ENCODE data around the gene BICC1. TPM values are rescaled to one million over a fixed set of nuclear protein-coding genes. Genes with fewer than 3 reads are reported as not detected.

Gene BICC1
- polyA plus RNA-seq, 3 donors, result 4.6 to 20.8 (median 8.6) TPM

- 82 to 88% (median 82%) methylated on average over 6 of the region's 6 CpGs for WGBS, 3 donors
- no peak overlapping the region for H3K27ac ChIP-seq (ENCODE audit: low read depth, low read length)
Observed at GRCh38 chr10:58627392-58627791, 114.7 kb downstream of the BICC1 start.

DNA sequence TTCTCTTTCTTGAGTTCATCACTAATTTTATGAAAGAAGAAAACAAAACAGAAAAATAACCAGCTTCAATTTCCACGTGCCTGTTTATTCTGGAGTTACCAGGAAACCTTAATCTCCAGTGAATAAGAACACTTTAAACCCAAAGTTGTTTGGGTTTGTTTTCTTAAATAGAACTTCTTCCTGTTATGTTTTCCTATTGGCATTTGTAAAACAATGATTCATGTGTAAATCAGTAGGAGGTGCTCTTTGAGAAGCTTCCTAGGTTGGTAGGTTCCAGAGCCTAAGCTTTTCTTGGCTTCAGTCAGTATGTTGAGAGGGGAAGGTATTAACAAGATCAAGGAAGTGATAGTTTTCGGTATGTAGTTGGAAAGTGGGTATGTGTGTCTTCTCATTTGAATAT is 119.0 kb downstream of the BICC1 start:
- WGBS, 3 donors, result 49 to 64% (median 50%) methylated on average over 2 of the region's 2 CpGs
- H3K27ac ChIP-seq (ENCODE audit: low read depth, low read length), result no peak overlapping the region

- WGBS, 3 donors, result 75 to 89% (median 77%) methylated on average over 4 of the region's 4 CpGs
- H3K27ac ChIP-seq (ENCODE audit: low read depth, low read length), result no peak overlapping the region
Observed at GRCh38 chr10:58632216-58632615, 119.5 kb downstream of the BICC1 start.

GRCh38 chr10:58637352-58637751 is 124.7 kb downstream of the BICC1 start:
- 28 to 86% (median 81%) methylated on average over 5 of the region's 5 CpGs for WGBS, 3 donors
- no peak overlapping the region for H3K27ac ChIP-seq (ENCODE audit: low read depth, low read length)

- WGBS, 3 donors, result 71 to 82% (median 75%) methylated on average over 5 of the region's 5 CpGs
- no peak overlapping the region for H3K27ac ChIP-seq (ENCODE audit: low read depth, low read length)
Observed at GRCh38 chr10:58638388-58638787, 125.7 kb downstream of the BICC1 start.

GRCh38 chr10:58641095-58641531 is 128.4 kb downstream of the BICC1 start:
- no peak overlapping the region for H3K27ac ChIP-seq (ENCODE audit: low read depth, low read length)
- 14 to 21% (median 18%) methylated on average over 5 of the region's 5 CpGs for WGBS, 3 donors

DNA sequence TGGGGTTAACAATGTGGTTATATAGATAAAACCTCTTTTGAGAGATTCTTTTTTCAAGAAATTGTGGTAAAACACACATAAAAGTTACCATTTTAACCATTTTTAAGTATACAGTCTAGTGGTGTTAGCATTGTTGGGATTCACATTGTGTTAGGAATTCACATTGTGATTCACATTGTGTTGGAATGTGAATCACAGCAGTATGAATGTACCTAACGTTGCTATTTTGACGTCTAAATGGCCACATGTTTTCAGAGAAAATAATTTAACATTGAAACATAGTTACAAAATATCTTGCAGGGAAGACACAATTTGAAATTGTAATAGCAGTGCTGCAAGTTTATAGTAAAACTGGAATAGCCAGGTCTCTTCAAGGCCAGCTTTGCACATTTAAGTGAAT is 129.0 kb downstream of the BICC1 start:
- WGBS, 3 donors, result 20 to 75% (median 63%) methylated on average over 2 of the region's 2 CpGs
- no peak overlapping the region for H3K27ac ChIP-seq (ENCODE audit: low read depth, low read length)

- WGBS, 3 donors, result 53 to 77% (median 75%) methylated on average over 3 of the region's 3 CpGs
Observed at GRCh38 chr10:58642283-58642682, 129.6 kb downstream of the BICC1 start.

DNA sequence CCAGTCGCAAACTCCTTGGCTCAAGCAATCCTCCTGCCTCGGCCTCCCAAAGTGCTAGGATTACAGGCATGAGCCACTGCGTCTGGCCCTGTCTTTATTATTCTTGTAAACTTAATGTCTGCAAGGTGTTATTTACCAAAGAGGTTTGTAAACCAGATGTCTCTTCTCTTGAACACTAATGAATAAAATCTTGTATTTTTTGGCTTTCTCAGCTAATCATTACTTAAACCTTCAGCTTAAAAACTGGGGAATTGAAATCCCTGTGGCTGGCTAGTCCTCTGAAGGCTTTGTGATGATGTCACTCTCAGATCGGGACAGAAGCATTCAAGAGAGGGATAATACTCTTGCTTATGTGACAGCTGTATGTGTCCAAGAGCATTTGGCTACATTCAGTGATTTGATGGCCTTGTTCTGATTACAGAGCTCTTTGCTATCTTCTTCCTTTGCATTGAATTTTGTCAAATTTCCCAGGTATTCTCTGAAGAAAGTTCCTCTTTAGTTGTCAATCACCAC is 130.3 kb downstream of the BICC1 start:
- H3K27ac ChIP-seq (ENCODE audit: low read depth, low read length), result no peak overlapping the region

More at GRCh38 chr10:58642283-58642682, 129.6 kb downstream of the BICC1 start:
- no peak overlapping the region for H3K27ac ChIP-seq (ENCODE audit: low read depth, low read length)

GRCh38 chr10:58644311-58644710 is 131.6 kb downstream of the BICC1 start:
- H3K27ac ChIP-seq (ENCODE audit: low read depth, low read length), result no peak overlapping the region
- 73 to 80% (median 79%) methylated on average over 8 of the region's 8 CpGs for WGBS, 3 donors

More for the DNA sequence above, 130.3 kb downstream of the BICC1 start:
- WGBS, 3 donors, result 53 to 63% (median 53%) methylated on average over 4 of the region's 4 CpGs

DNA sequence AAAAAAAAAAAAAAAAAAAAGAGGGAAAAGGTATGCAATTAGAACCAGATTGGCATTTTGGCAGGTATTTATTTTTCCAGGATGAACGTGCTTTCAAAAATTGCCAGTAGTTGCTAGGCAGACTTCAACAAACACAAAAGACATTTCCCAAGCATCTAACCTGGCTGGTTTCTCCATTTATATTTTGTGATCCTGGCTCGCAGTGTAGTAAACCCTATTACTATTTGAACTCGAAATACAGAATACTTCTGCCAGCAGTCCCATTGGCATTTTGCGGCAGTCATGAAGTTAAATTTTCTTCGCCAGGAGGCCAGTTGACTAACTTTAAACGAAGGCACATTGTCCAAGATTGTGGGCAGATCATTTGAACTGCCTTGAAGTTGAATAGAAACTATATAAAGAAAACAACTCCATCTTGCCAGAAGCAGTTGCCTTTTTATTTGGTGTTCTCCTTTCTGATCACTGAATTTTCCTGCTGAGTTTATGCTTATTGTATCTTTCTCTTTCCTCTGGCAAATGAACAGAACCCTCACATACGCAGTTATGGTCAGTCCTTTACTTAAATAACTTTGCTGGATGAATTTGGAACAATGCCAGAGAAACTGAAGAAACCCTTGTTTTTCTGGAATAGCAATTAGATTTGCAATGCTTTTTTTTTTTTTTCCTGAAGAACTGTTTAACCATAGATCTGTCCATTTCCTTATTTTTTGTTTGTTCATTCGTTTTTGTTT is 132.9 kb downstream of the BICC1 start:
- 57 to 69% (median 67%) methylated on average over 8 of the region's 8 CpGs for WGBS, 3 donors
- H3K27ac ChIP-seq (ENCODE audit: low read depth, low read length), result no peak overlapping the region

GRCh38 chr10:58647376-58648112 is 134.9 kb downstream of the BICC1 start:
- H3K27ac ChIP-seq (ENCODE audit: low read depth, low read length), result no peak overlapping the region
- WGBS, 3 donors, result 66 to 72% (median 68%) methylated on average over 4 of the region's 4 CpGs

DNA sequence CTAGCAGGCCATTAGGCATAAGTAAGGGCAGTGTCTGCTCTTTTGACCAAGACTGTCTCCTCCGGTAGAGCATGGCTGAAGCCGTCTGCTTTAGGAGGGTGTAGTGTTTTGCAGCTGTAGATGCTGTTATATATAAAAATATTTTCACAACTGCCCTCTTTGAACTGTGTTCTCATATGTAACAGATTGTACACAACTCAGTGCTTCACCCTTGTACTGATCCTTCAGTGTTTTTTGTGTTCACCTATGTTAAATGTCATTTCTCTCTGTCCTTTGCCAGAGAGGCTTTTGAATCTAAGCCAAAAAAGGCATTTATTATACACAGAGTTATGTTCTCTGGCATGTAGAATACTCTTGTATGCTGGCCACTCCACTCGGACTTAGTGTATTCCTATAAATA is 135.5 kb downstream of the BICC1 start:
- WGBS, 3 donors, result 65 to 80% (median 75%) methylated on average over 3 of the region's 3 CpGs
- H3K27ac ChIP-seq (ENCODE audit: low read depth, low read length), result no peak overlapping the region

GRCh38 chr10:58651040-58651439 is 138.4 kb downstream of the BICC1 start:
- WGBS, 3 donors, result 12 to 37% (median 16%) methylated on average over 5 of the region's 5 CpGs
- H3K27ac ChIP-seq (ENCODE audit: low read depth, low read length), result no peak overlapping the region

GRCh38 chr10:58651742-58652141 is 139.1 kb downstream of the BICC1 start:
- H3K27ac ChIP-seq (ENCODE audit: low read depth, low read length), result no peak overlapping the region
- 48 to 65% (median 53%) methylated on average over 1 of the region's 1 CpG for WGBS, 3 donors

DNA sequence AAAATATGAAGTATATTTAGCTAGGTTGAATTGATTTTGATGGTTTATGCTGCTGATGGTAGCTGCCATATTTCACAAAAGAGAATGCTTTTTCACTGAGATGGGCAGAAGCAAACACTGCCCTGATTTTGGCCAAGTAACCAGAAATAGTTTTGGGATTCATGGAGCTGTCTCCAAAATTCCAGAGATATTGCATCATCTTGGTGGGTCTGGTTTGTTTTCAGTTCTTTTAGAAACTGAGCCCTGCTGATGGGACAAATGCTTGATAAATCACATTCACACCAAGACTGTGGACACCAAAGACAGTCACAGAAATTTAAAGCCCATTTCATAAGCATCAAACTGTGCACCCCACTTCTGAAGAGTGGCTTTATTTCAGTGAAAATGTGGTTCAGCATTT is 140.5 kb downstream of the BICC1 start:
- H3K27ac ChIP-seq (ENCODE audit: low read depth, low read length), result no peak overlapping the region

GRCh38 chr10:58660575-58661255 is 148.0 kb downstream of the BICC1 start:
- 64 to 68% (median 64%) methylated on average over 5 of the region's 5 CpGs for WGBS, 3 donors
- H3K27ac ChIP-seq (ENCODE audit: low read depth, low read length), result no peak overlapping the region

DNA sequence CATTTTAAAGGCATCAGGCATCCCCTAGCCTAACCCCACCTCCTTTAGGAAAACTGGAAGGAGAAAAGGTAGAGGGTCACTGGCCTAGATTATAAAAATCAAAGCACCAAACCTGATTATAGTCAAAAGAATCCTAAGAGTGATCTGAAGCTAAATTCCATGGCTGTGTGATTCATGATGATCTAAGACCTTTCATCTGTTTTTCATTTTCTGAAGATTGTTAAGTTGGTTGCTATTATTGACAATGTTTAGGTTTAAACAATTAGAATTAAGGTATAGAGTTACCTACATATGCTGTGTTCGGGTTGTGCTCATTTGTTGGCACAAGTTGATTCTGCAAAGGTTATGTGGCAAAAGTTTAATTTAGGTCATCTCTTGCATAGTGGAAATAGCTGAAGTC is 148.7 kb downstream of the BICC1 start:
- no peak overlapping the region for H3K27ac ChIP-seq (ENCODE audit: low read depth, low read length)
- WGBS, 3 donors, result 76 to 87% (median 81%) methylated on average over 1 of the region's 1 CpG

DNA sequence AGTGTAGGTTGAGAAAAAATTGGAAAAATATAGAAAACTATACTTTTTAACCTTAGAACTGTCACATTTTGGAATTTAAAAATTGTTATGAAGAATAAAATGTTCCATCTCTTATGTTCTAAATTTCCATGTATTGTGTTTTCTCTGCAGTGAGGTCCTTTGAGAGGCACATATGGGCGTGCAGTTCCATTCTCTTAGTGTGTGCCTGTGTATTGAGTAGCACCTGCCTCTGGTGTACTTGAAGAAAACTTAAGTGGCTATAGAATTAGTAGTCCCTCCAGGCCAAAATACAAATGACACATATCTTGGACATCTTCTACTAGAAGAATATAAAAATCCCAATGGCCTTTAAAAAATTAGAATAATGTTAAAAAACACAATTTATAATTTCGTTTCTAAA is 149.2 kb downstream of the BICC1 start:
- H3K27ac ChIP-seq (ENCODE audit: low read depth, low read length), result no peak overlapping the region

More for the DNA sequence above, 149.2 kb downstream of the BICC1 start:
- 34 to 39% (median 39%) methylated on average over 2 of the region's 2 CpGs for WGBS, 3 donors
